GM23338 (cell line): ENCODE data around the gene NID1.

Experiments used
- CREB1 ChIP-seq: fragments of 250-450 bp; sonication (Bioruptor Pico); IDR thresholded peaks from 2 replicates; pipeline ENCODE4 v1.5.0; 2020; ENCODE audit warnings: low read depth, mild to moderate bottlenecking, moderate library complexity
- CTCF ChIP-seq, 2 experiments: fragments of 200-600 bp in 1 of 2; sonication (generic) in 1 of 2; conservative IDR thresholded peaks; 2 replicates each; pipeline versions ENCODE4 v1.5.1 to v1.6.1; 2016 to 2017; ENCODE audit warnings: antibody characterized with exemption in 2 of 2, low read depth in 2 of 2, mild to moderate bottlenecking in 2 of 2, moderate library complexity in 1 of 2
- EZH2 ChIP-seq: fragments of 200-600 bp; sonication (generic); IDR thresholded peaks from one replicate; pipeline ENCODE4 v1.8.0; 2017; ENCODE audit warnings: antibody characterized with exemption, mild to moderate bottlenecking, low read depth; ENCODE audit not compliant: unreplicated experiment
- POLR2AphosphoS5 ChIP-seq: IDR thresholded peaks from 2 replicates; pipeline ENCODE4 v1.6.1; 2016; ENCODE audit warnings: antibody characterized with exemption, low read depth
- TF ChIP-seq, protein P1 (sequence below): IDR thresholded peaks from 2 replicates; pipeline ENCODE4 v1.6.1; 2016; ENCODE audit warnings: antibody characterized with exemption
- TF ChIP-seq, protein P2 (sequence below): IDR thresholded peaks from one replicate; pipeline ENCODE4 v1.6.1; 2018; ENCODE audit warnings: antibody characterized with exemption; ENCODE audit not compliant: unreplicated experiment

DNA sequence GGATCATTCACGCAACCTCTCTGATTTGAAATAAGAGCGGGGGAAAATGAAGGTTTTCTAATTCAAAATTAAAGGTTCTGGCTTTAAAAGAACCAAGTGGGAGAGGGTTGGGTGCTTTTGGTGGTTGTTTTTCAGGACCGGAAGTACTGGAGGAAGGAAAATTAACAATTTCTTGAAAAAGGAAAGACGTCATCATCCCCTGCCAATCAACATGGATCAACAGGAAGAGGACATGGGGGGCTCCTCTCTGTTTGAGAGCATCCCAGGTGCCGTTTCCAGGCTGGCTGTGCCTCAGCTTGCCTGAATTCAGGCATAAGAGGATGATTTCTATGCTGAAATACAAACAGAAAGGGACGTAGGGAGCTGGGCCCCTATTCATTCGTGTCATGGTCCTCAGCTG, 21.6 kb upstream of the NID1 start:
- TF ChIP-seq POLR2AphosphoS5 (no peak), CREB1 (no peak), EZH2 (no peak), CTCF (conservative IDR thresholded peaks at IDR 0.05; ENCODE audit: low read depth in 2 of 2) (no peak)
- TF ChIP-seq, protein P1, sequence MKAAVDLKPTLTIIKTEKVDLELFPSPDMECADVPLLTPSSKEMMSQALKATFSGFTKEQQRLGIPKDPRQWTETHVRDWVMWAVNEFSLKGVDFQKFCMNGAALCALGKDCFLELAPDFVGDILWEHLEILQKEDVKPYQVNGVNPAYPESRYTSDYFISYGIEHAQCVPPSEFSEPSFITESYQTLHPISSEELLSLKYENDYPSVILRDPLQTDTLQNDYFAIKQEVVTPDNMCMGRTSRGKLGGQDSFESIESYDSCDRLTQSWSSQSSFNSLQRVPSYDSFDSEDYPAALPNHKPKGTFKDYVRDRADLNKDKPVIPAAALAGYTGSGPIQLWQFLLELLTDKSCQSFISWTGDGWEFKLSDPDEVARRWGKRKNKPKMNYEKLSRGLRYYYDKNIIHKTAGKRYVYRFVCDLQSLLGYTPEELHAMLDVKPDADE, result no peak
- TF ChIP-seq, protein P2, sequence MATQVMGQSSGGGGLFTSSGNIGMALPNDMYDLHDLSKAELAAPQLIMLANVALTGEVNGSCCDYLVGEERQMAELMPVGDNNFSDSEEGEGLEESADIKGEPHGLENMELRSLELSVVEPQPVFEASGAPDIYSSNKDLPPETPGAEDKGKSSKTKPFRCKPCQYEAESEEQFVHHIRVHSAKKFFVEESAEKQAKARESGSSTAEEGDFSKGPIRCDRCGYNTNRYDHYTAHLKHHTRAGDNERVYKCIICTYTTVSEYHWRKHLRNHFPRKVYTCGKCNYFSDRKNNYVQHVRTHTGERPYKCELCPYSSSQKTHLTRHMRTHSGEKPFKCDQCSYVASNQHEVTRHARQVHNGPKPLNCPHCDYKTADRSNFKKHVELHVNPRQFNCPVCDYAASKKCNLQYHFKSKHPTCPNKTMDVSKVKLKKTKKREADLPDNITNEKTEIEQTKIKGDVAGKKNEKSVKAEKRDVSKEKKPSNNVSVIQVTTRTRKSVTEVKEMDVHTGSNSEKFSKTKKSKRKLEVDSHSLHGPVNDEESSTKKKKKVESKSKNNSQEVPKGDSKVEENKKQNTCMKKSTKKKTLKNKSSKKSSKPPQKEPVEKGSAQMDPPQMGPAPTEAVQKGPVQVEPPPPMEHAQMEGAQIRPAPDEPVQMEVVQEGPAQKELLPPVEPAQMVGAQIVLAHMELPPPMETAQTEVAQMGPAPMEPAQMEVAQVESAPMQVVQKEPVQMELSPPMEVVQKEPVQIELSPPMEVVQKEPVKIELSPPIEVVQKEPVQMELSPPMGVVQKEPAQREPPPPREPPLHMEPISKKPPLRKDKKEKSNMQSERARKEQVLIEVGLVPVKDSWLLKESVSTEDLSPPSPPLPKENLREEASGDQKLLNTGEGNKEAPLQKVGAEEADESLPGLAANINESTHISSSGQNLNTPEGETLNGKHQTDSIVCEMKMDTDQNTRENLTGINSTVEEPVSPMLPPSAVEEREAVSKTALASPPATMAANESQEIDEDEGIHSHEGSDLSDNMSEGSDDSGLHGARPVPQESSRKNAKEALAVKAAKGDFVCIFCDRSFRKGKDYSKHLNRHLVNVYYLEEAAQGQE, result no peak
